GM19455 (cell line): ENCODE data around the gene KRTAP5-2.
"Not testable (repeated sequence)": the region's sequence is repeated elsewhere in the genome, so short reads cannot be mapped to it uniquely, and the experiment has no call there.

Source experiments
- ATAC-seq: cut with Tn5 transposase; IDR thresholded peaks from one replicate; pipeline ENCODE4 v1.9.1; 2021; ENCODE audit not compliant: unreplicated experiment

Gene KRTAP5-2, protein sequence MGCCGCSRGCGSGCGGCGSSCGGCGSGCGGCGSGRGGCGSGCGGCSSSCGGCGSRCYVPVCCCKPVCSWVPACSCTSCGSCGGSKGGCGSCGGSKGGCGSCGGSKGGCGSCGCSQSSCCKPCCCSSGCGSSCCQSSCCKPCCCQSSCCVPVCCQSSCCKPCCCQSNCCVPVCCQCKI

DNA sequence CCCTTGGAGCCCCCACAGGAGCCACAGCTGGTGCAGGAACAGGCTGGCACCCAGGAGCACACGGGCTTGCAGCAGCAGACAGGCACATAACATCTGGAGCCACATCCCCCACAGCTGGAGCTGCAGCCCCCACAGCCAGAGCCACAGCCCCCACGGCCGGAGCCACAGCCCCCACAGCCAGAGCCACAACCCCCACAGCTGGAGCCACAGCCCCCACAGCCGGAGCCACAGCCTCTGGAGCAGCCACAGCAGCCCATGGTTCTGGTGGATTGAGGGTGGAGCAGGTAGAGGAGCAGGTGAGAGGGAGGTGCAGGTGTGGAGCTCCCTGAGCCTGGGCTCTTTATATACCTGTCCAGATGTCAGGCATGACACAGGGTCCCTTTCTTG lies at the start of gene KRTAP5-2:
Gene KRTAP5-2, minus strand, starts transcription at position 301 of the 387 bp plus-strand sequence. Its CDS starts 44 bp downstream, at position 257.
- no peak for ATAC-seq

DNA sequence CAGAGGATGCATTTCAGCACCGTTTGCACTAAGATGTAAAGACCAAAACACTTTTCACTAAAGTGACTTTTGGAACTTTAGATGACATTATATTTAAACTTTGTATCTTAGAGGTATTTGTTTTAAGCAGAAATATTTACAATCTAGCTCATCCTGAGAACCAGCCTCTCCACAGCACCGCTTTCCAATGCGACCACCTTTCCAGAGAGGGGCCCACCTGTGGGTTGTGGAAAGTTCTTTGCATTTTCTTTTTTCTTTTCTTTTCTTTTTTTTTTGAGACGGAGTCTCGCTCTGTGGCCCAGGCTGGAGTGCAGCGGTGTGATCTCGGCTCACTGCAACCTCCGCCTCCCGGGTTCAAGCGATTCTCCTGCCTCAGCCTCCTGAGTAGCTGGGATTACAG lies 48.4 kb upstream of the KRTAP5-2 start:
- ATAC-seq = not testable (repeated sequence)

DNA sequence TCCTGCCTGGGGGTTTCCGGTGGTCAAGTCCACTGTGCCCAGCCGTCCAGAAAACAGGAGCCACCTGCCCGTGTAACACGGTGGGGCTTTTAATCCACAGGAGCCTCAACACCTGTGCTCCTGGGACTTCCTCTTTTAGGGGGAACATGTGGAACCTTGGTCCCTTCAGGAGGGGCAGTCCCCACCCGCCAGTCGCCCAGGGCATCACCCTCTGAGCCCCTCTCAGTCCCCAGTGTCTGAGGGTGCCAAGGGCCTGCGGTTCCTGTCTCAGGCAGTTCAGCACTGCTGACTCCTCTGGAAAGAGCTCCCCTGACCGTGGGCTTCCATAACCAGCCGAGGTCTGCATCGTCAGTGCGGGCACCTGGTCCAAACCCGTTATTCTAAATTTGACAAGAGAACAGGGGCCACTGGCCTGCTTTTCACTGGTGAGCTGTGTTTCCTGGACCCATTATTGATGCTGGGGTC lies 47.3 kb upstream of the KRTAP5-2 start:
- ATAC-seq = no peak

DNA sequence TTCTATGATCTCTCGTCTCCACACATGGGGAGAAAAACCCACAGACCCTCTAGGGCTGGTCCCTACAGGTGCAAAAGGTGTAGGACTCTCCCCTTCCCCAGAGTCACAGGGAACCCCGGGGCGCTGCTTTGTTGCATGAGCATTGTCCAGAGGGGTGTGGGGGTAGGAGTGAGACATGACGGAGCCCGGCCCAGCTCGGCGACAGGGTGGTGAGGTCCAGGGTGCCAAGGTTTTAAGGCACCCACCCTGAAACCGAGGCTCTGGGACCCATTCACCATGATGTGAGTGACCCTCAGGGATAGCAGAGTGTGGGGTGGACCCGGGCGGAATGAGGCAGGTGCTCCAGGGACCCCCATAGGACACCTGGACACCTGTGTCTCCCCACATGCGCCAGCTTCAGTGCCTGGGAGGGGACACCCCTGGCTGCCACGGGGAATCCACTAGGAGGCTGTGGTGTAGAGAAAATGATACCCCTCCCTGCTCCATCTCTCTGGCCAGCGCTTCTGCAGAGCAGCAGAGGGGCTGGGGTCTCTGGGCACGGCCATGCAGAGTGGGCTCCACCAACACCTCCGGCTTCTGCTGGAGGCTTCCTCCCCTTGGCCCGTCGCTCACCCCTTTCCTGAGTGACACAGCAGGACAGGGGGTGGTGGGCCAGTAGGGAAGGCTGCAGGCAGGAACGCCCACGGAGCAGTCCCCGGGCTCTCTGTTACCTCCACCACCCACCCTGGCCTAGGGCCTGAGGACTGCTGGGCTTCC lies 46.7 kb upstream of the KRTAP5-2 start:
- no peak for ATAC-seq

DNA sequence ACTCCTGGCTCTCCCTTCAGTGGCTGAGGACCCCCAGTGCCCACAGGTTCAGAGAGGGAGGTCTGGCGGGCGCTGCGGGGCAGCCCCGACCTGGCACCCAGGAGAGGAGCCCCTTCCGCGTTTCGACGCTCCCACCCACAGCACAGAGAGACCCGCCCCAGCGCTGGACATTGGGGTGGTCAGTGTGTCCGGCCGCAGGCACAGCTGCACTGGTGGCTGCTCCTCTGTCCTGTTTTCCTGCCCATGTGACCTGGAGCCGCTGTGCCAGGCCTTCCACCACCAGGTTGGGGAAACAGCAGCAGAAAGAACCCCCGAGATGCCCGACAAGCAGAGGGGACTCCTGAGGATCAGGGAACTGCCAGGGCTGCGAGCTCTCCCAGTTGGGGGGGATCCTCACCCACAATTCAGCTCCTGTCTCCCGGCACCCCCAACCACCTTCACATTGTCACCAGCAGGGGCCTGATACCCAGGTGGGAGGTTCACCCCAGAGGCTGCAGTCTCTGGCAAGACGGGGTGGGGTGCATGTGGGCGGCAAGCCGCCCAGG lies 45.1 kb upstream of the KRTAP5-2 start:
- no peak for ATAC-seq

DNA sequence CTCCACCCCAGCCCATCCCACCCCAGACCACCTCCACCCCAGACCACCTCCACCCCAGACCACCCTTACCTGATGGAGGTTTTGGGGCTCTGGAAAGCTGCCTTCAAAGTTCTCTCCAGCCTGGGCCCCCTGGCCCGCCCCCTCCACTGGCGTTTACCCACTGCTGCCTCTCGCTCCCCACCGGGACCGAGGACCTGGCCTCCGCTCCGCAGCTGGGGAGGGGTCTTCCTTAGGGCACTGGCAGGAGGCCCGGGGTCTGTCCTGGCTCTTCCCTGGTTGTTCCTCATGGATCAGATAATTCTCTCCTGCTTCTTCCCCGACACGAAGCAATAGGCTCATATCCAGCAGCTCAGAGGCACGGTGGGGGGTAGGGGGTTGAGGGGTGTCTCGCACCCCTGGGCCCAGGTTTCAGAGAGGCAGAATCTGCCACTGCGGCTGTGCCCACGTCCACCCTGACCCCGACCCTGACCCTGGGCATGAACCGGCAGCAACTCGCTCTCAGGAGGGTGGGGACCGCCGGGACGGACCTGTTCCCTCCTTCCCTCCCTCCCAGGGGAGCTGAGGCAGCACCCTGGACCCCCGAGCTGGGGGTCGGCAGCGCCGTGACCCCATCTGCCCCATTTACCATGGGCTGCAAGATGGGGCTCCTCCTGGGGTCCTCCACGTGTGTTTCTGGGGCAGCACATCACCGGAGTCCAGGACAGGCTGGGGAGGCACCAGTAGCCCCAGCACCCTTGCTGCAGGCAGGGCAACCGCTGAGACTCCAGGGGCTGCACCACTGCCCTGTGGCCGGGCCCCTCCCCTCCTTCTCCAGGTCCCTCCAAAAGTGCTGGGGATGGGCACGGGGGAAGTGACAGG lies 44.4 kb upstream of the KRTAP5-2 start:
- ATAC-seq = no peak

DNA sequence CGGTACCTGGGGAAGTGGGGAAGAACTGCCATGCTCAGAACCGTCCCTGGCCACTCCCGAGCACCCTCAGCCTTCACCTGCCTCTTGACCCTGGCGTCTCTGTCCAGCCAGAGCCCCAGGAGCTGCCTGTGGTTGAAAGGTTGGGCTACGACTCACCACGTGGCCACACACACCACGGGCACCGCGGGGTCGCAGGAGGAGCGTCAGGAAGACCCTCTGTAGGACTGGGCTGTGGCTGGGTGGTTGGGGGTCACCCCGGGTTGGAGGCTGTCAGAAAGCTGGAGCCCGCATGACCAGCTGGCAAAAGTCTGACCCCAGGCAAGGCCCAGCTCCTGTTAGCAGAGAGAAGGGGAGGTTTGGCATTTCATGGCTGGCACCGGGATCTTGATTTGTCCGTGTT lies 43.0 kb upstream of the KRTAP5-2 start:
- no peak for ATAC-seq

DNA sequence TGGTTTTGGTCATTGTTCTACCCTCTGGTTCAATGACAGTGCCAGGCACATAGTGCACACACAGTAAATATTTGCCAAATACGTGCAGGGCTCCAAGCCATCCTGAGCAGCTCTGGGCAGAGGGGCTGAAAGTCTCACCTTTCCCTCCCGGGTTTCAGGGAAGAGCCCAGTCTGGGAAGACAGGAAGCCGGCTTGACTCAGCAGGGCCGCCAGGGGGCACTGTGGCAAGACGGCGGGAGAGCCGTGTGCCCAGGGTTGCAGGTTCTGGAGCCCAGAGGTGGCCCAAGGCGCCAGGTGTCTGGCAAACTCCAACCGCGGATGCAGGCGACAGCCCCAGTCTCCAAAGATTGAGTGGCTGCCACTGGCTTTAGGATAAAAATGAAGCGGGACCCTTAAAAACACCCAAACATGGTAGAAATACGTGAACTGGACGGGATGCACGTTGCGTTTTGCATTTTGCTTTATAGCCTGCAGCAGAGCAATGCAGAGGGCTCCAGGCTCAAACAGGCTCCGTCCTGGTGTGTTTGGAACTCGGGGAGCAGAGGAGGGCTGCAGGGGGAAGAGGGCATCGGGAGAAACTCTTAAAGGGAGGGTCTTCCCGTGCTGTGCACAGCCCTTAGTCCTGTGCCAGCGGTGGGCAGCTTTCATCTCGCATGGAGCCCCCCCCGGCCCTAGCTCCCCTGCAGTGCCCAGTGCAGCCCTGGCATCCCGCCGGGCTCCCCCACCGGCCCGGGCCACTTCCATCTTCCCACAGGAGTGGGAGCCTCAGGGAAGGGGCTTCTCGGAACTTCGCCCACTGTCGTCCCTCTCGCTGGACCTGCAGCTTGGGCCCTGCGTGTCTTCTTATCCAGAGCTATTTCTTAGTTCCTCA lies 42.2 kb upstream of the KRTAP5-2 start:
- no peak for ATAC-seq

DNA sequence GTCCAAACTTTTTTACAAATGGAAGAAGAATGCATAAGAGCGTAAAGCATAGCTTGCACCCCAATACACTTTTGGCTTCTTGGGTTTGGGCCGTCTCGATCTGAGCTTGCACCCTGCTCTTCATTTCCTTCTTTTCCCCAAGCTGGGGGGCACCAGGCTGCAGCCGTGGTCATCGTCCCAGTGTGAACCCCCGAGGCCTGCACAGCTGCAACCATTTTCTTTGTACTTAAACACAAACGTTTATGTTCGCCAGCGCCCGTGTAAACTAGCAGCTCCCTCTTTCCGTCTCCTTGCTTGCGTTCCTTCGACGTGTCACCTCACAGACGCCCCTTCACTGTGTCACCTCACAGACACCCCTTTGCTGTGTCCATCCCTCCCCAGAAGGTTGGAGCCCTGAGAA lies 41.6 kb upstream of the KRTAP5-2 start:
- ATAC-seq = no peak

DNA sequence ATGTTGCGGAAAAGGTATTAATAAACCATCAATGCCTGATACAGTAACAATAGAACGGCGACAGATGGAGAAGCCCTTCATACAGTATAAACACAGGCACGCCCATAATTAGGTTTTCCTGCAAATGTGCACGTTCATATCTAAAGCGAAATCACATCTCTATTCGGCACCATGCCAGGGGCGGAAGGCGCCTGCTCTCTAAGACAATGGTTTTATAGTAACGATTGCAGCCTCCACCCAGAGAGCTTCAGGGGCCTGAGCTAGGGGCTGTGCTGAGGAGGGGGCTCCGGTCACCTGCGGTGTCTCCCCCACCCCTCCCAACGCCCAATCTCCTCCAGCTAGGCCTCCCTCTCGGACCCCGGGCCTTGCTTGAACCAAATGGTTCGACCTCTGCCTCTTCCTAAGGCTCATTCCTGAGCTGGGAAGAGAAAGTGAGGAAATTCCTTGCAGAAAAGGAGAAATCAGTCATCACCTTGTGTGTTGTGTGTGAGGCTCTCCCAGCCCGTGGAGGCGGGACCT lies 41.1 kb upstream of the KRTAP5-2 start:
- ATAC-seq = no peak

DNA sequence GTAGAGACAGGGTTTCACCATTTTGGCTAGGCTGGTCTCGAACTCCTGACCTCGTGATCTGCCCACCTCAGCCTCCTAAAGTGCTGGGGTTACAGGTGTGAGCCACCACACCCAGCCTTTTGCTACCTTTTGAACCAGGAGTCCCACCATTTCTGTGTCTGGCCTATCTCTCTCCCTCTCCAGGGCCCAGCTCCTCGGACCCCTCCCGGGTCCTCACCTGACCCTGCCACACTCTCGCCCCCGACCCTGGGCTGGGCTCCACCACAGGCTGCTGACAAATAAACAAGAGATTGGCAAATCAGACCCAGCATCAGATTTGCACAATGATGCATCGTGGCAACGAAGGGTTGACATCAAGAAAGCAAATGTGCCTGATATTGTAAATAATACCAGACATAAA lies 40.2 kb upstream of the KRTAP5-2 start:
- ATAC-seq = no peak

DNA sequence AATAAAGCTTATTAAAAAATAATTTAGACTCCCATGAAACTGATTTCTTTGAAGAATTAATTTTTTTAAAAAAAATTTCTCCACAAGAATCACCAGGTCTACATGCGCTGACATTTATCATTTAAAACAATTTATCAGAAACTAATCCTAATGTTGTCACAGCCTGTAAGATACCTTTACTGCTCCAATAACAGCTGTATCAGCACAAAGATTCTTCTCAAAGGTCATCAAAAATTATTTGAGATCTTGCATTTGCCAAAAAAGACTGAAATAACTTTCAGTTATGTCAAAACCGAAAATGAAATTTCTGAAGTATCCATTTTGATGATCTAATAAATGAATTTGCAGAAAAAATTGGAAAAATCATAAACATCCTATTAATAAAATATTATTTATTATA lies 39.5 kb upstream of the KRTAP5-2 start:
- ATAC-seq = no peak

DNA sequence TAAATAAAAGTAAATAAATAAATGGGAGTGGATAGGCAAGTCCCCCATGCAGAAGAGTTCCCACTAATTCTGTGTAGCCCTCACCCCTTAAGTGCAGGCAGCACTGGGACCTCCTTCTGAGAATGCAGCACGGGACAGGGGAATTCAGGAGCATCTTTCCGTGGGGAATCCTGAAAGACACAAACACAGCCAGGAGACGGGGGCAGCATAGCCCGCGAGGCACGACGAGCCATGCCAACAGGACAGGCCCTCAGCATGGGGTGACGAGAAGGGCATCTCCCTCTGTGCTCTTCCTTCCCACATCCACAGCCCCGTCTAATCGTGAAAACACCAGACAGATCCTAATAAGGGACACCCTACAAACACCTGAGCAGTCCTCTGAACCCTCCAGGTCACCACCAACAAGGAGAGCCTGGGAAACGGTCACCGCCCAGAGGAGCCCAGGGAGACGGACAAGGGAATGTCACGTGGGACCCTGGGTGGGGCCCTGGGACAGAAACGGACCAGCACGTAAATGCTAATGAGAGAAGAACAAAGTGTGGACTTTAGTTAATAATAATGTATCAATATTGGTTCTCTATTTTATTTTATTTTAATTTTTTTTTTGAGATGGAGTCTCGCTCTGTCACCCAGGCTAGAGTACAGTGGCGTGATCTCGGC lies 38.3 kb upstream of the KRTAP5-2 start:
- ATAC-seq = no peak

DNA sequence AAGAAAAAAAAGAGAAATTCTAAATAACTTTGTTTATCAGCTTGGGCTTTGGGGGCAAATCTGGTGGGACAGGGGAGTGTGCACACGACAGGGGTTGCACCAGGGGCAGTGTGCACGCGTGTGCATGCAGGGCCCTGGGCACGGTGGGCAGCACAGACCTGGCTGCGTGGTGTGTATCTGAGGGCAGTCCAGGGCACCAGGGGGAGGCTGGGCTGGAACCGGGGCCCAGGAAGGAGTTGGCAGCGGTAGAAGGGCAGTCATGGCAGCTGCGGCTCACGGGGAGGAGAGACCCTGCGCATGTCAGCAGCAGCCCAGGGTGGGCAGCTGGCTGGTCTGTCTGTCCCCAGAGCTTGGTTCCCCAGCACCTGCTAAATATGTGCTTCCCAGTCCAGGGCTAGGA lies 35.8 kb upstream of the KRTAP5-2 start:
- ATAC-seq = no peak

DNA sequence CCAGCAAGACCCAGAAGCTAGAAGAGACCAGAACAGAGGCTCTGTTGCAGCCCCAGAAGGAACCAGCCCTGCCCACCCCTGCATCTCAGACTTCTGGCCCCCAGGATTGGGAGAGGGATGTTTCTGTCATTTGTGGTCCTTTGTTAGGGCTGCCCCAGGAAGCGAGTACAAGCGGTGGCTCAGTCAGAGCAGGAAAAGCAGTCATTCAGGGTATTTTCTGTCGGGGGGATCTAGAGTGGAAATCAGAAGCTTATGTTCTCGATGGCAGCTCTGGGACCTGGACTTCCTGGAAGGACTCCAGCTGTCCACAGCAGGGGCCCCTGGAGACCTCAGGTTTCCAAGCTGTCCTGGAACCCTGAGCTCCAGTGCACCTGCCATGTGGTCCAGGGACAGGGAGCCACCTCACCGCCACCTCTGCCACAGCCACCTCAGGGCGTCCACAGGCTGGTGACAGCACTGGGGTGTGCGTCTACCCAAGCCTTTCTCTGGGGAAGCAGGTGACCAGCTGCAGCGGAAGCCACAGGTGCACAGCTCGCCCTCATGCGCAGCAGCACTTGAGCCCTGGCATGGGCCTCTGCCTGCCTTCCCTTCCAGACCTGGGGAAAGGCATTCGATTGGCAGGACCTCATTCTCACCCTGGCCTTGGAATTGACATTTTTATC lies 34.1 kb upstream of the KRTAP5-2 start:
- no peak for ATAC-seq

DNA sequence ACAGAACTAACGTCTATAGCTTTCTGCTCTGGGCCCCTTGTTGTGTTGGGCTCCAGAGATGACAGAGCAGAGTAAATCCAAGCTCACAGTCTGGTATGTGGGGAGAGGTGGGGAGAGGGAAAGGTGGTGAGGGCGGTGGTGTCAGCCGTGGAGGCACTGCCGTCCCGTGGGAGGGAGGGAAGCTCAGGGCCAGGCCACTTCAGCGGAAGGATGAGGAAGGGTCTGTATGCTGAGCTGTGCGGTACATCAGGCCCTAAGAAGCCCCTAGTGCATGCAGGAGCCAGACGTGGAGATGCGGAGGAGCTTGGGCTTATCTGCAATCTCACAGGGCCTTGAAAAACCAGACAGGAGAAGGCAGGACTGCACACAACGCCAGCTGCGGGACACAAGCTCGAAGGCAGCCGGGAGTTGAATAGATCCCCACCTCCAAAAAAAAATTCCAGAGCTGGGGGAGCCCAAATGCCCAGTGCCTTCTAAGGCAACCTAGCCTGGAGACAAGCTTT lies 33.0 kb upstream of the KRTAP5-2 start:
- no peak for ATAC-seq

DNA sequence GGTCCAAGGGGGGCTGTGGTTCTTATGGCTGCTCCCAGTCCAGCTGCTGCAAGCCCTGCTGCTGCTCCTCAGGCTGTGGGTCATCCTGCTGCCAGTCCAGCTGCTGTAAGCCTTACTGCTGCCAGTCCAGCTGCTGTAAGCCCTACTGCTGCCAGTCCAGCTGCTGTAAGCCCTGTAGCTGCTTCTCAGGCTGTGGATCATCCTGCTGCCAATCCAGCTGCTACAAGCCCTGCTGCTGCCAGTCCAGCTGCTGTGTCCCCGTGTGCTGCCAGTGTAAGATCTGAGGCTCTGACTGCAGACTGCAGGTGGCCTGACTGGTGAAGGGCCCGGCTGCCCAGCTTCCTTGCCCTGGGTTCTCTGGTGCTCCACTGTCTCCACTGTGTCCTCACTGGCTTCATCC lies 32.2 kb upstream of the KRTAP5-2 start:
- no peak for ATAC-seq

DNA sequence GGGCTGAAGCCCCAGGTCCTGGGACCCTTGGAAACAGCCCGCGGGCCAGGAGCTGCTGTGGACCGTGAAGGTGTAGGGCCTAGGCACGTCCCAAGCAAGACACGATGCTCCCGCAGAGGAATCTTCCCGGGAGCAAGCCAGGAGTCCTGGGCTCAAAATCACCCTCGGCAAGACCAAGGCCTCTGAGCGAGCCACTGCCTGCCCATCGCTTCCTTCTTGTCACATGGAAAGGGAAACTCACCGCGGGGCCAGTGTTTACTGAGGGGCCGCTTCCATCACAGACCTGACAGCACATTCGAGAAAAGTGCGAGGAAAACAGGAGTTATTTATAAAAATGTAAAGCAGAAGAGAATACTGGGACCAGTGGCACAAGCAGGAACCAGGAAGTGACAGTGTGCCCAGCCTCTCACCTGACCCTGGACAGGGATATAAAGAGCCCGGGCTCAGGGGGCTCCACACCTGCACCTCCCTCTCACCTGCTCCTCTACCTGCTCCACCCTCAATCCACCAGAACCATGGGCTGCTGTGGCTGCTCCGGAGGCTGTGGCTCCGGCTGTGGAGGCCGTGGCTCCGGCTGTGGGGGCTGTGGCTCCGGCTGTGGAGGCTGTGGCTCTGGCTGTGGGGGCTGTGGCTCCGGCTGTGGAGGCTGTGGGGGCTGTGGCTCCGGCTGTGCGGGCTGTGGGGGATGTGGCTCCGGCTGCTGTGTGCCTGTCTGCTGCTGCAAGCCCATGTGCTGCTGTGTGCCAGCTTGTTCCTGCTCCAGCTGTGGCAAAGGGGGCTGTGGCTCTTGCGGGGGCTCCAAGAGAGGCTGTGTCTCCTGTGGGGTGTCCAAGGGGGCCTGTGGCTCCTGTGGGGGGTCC lies 31.5 kb upstream of the KRTAP5-2 start, which contains the start of gene KRTAP5-5:
Gene KRTAP5-5, plus strand, starts transcription at position 450 of the 860 bp plus-strand sequence. Its CDS starts 66 bp downstream, at position 516.
- ATAC-seq = no peak
